Left ventricle myocardium inferior (tissue), 1 donor: Measurements from ENCODE around the gene DMGDH. TPM values are rescaled to one million over a fixed set of nuclear protein-coding genes. Genes with fewer than 3 reads are reported as not detected.

Source experiments
- DNase-seq: peaks from one replicate; pipeline ENCODE4 v3.0.0-alpha.2; 2020
- H3K27ac ChIP-seq: fragments of 200-600 bp; replicated peaks from 2 replicates; pipeline ENCODE4 v1.8.0; 2021
- H3K27me3 ChIP-seq: fragments of 200-600 bp; 2 replicates; pipeline ENCODE4 v1.8.0; 2021; ENCODE audit warnings: low read depth
- H3K36me3 ChIP-seq: fragments of 200-600 bp; 2 replicates; pipeline ENCODE4 v1.8.0; 2021
- H3K4me1 ChIP-seq: fragments of 200-600 bp; 2 replicates; pipeline ENCODE4 v1.8.0; 2021
- H3K4me3 ChIP-seq: fragments of 200-600 bp; 2 replicates; pipeline ENCODE4 v1.8.0; 2021; ENCODE audit warnings: mild to moderate bottlenecking, moderate library complexity
- H3K9me3 ChIP-seq: fragments of 200-600 bp; replicated peaks from 2 replicates; pipeline ENCODE4 v1.8.0; 2021
- CTCF ChIP-seq: fragments of 200-600 bp; IDR thresholded peaks from 2 replicates; pipeline ENCODE4 v1.8.0; 2021; ENCODE audit warnings: antibody characterized with exemption, mild to moderate bottlenecking, borderline replicate concordance
- intact Hi-C: fragments of 100-400 bp; cut with micrococcal nuclease; formaldehyde crosslinking; loops from one replicate; pipeline ENCODE4 v1.11.0; 2022
- long read RNA-seq: library from polyadenylated mRNA; unstranded; transcript quantifications from one replicate; pipeline ENCODE4 v2.0.0, GENCODE V29; 2021
- total RNA-seq: library from RNA; stranded (reverse); fragmentation: NEBNext Ultra II Directional; extraction: Animal tissue kit (Norgen Biotek cat#: 25700); gene quantifications from one replicate; pipeline ENCODE4 v1.2.1, GENCODE V29; 2021
- donor health status: DM: no; HTN: yes; CAD: no; lungs with severe emphysema.

DMGDH gene
- total RNA-seq: 2.4 TPM
- long read RNA-seq, partial matches to known transcripts: 0 of 4 reads
- long read RNA-seq, other reads (novel, unspliced or antisense): 3 of 4 reads

DNA sequence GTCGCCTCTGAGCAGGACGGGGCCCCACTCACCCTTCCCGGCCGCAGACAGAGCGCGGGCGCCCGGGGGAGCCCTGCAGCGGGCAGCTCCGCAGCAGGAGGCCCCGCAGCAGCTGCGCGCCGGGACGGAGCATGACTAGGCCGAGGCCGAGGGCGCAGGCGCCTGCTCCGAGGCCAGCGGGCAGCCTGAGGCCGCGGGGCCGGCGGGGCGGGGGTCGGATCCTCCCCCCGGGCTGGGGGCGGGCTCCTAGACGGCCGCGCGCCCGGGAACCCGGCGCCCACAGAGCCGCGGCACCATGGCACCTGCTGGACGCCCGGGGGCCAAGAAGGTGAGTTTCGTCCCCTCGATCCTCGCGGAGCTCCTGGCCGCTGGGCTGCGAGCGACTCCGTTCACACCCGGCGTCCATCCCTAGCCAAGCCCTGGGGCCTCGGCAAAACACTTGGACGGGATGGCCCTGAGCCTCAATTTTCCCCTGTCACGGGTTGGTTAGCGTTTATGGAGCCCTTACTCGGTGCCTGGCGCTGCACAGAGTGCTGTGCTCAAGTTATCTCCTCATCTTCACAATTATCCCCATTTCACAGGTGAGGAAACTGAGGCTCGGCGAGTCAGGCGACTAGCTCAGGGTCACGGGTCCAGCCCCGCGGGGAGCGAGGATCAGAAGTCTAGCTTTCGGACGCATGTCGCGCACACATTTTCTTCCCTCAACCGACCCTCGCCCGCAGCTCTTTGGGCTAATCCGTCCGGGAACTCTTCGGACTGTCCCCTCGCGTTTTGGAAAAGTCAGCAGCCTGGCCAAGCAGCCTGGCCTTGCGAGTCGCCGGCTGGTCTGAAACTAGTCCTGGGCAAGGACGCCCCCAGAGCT is at the start of gene DMGDH, which contains the start of gene BHMT2:
Gene DMGDH (minus strand): TSS at position 187 of the 862 bp plus-strand sequence. CDS start 54 bp downstream, at position 133.
Gene BHMT2 (plus strand): TSS at position 280 of the 862 bp plus-strand sequence. CDS start 16 bp downstream, at position 296.
- Histone ChIP-seq H3K36me3 (no peaks in the 10 kb centered on the region), H3K27me3 (peaks cover 23% of the 10 kb centered on the region), H3K4me1 (peaks cover 7% of the 10 kb centered on the region), H3K9me3 (peaks cover 12% of the 10 kb centered on the region), H3K27ac (peak within 1 kb of the TSS; percentile 37), H3K4me3 (peak within 1 kb of the TSS; percentile 65)
- no peak for TF ChIP-seq CTCF
- peak; percentile 34 for DNase-seq
- intact Hi-C loops: no loop called here

DNA sequence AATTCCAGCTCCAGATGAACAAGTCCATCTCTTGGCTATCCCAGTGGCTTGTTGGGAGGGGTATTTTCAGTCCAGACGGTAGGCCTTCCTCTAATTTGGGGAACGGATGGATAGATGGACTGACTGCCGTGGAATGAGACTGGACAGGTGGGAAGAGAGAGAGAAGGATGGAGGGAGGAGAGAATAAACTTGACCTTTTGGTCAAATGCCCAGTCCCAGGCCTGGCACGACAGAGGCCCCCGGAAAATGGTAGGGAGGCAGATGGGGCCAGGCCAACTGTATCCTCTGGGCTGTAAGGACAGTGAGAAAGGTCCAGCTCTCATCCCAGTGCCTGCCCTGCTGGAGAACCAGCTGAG is 43.2 kb upstream of the DMGDH start:
- Histone ChIP-seq H3K27ac (no peak overlapping the region), H3K27me3 (peaks cover 84% of the 10 kb centered on the region), H3K4me3 (no peak overlapping the region), H3K36me3 (no peaks in the 10 kb centered on the region), H3K9me3 (no peaks in the 10 kb centered on the region), H3K4me1 (peaks cover 18% of the 10 kb centered on the region)
- no peak for TF ChIP-seq CTCF
- intact Hi-C loops: loop anchor here (5.0 kb wide), 1 partner anchor 85 kb away; no protein-coding TSS in a partner anchor
- DNase-seq: no peak

DNA sequence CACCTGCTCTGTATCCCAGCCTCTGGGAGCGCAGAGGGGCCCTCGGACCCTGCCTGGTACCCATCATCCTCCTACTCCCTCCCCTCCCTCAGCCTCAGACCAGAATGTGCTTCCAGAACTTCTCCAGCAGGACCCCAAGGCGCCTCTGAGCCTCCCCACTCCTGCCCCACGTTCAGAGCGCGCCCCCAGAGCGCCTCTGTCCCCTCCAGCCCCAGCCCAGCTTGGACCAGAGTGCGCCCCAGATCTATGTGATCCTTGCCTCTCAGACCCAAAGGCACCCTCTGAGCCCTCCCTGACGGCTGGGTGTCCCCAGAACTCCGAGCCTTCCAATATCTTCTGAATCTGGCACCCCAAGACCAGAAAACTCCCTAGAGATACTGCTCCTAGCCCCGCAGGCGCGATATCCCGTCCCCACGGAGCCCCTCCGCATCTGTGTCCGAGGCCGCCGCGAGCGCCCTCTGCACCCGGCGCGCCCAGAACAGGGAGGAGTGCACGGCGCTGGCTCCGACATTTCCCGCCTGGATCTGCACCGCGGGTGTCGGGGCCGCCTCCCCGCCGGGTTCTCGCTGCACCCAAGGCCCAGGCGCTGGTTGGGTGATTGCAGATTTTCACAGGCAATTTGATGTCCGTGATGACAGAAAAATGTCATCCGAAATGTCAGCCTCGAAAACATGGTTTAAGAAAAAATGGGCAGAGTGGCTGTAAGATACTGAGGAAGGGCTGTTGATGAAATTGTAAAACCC is 42.7 kb upstream of the DMGDH start:
- Histone ChIP-seq H3K4me1 (peaks cover 18% of the 10 kb centered on the region), H3K4me3 (peak overlapping the region; percentile 40), H3K36me3 (no peaks in the 10 kb centered on the region), H3K27me3 (peaks cover 90% of the 10 kb centered on the region), H3K9me3 (no peaks in the 10 kb centered on the region), H3K27ac (no peak overlapping the region)
- no peak for TF ChIP-seq CTCF
- intact Hi-C loops: loop anchor here (5.0 kb wide), 1 partner anchor 85 kb away; no protein-coding TSS in a partner anchor
- no peak for DNase-seq

DNA sequence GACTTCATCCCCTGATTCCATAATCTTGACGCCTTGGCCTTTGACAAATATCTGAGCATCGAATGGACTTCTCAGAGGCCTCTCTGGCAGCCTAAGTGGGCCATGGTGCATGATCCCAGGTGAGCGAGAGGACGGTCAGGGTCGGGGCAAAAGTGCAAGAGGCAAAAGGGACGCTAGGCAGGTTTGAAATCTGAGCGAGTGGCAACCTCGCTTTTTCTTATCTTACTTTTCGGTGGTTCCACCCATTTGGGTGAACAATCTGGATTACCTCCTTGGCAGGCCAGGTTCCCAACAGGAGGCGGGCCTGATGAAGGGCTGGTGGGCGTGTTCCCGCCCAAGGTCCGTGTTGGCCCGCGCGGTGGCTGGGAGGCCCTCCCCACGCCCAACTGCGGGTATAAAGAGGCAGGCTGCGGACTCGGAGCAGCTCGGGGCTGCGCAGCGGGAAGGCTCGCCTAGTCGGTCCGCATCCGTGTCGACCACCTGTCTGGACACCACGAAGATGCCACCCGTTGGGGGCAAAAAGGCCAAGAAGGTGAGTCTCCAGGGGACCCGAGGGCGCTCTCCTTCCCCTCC is 42.0 kb upstream of the DMGDH start, which contains the start of gene BHMT:
Gene BHMT (plus strand): TSS at position 423 of the 573 bp plus-strand sequence. CDS start 77 bp downstream, at position 500.
- DNase-seq: no peak
- Histone ChIP-seq H3K27ac (no peak within 1 kb of the TSS), H3K27me3 (peaks cover 96% of the 10 kb centered on the region), H3K4me1 (peaks cover 18% of the 10 kb centered on the region), H3K4me3 (peak within 1 kb of the TSS; percentile 40), H3K9me3 (no peaks in the 10 kb centered on the region), H3K36me3 (no peaks in the 10 kb centered on the region)
- no peak for TF ChIP-seq CTCF
- intact Hi-C loops: loop anchor here (5.0 kb wide), 1 partner anchor 84 kb away; no protein-coding TSS in a partner anchor
